IPS DF 19.7 (cell line): ENCODE results near the gene AKR1C8.

Experiments
- DNase-seq: peaks from one replicate; pipeline ENCODE4 v3.0.0-alpha.2; 2013; ENCODE audit warnings: low read depth, low spot score

AKR1C8 gene

DNA sequence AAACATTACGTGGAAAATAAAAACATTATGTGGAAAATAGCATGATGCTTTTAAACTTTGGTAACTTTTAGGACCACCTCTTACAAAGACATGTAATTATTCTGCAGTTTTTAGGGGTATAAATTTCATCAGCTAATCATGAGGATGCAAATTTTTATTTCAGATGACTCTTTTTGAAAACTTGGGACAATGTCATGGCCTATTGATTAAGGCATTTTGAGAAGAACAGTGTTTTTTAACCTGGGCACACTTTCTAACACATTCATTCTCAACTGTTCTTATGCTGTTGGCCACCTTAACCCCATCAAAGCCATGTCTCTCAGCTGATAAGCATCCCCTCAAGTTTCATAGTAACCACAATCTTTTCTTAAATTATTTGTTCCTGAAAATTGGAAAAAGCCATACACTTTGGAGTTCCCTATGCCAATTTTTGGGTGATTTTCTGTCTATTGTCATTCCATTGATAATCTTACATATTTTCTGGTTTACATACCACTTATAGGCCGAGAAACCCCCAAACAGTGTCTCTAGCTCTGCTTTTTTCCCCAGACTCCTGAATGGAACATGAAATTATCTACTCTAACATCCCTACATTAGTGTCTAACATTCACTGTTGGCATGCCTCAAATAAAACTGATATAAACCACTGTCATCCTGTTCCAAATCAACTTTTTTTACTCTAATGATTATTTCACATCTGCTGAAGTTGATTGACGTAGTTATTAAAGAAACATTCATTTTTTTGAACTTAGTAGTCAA, 76.1 kb downstream of the AKR1C8 start:
- DNase-seq, result no peak

DNA sequence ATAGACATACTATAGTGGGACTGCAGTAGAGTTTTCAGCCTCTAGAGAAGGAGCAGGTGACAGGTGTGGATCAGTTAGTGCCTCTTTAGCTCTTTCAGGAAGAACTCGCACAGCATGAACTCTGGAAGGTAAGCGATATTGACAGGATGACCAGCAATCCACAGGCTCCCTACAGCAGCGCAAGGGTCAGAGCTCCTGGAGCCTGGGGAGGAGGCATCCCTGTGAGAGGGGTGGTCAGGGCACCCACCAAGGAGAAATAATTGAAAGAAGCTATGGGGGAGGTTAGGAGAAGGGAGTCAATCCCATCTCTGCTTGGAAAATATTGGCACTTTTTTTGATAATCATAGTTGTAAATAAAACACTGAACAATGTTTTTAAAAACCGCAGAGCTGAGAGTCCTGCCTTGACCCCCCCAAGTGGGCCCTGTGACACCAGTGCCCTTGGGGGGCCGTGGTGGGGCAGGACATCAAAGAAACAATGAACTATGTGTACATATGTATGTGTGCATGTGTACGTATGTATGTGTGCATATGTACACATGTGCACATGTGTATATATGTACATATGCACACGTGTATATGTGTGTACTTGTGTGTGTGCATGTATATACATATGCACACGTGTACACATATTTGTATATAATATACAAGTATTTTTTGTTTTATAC, 77.0 kb downstream of the AKR1C8 start:
- no peak for DNase-seq

DNA sequence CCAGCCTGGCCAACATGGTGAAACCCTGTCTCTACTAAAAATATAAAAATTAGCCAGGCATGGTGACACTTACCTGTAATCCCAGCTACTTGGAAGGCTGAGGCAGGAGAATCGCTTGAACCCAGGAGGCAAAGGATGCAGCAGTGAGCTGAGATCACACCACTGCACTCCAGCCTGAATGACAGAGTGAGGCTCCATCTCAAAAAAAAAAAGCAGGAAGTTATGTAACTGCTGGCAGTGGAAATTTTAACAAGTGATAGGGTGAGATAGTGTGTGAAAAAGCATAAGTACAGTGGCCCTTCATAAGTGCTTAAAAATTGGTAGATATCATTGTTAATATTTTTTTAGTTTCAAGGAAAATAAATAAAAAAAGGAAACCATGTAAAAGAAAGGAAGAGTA, 78.4 kb downstream of the AKR1C8 start:
- no peak for DNase-seq

DNA sequence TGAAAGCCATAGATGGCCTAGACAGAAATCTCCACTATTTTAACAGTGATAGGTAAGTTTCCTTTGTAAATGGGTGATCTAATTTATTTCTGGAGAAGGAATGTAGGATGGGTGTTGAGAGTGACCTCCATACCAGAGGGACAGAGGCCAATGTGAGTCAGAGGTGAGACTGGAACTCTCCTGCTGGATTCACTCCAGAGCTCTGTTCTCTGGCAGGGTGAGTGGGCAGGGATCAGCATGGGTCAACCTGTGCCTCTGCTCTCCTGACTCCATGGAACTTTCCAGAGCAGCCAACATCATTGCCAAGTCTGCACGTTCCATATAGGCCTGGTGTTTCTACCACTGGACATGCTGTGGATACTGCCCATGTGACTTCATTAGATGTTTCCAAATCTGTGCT, 79.3 kb downstream of the AKR1C8 start:
- DNase-seq, result no peak
